Kidney epithelial cell (primary cell): ENCODE results near the gene ALK. TPM values are rescaled to one million over a fixed set of nuclear protein-coding genes. Genes with fewer than 3 reads are reported as not detected.

ENCODE experiments used
- DNase-seq: peaks from one replicate; pipeline ENCODE4 v3.0.0-alpha.2; 2010; ENCODE audit warnings: low read depth
- H3K27me3 ChIP-seq: 2 replicates; pipeline ENCODE4 v1.6.0; 2011; ENCODE audit warnings: low read length; ENCODE audit not compliant: control insufficient read depth, insufficient read depth
- H3K36me3 ChIP-seq: 2 replicates; pipeline ENCODE4 v1.5.1; 2011; ENCODE audit warnings: low read length; ENCODE audit not compliant: control insufficient read depth, insufficient read depth
- H3K4me3 ChIP-seq: 2 replicates; pipeline ENCODE4 v1.5.1; 2011; ENCODE audit warnings: low read depth, mild to moderate bottlenecking, control low read depth, low read length
- total RNA-seq: library from RNA; depleted of rRNA; stranded (reverse); fragments of >200 nt; gene quantifications from 2 replicates; pipeline ENCODE4 v1.2.3, GENCODE V29; 2015
- TF ChIP-seq, protein P1 (sequence below): IDR thresholded peaks from 2 replicates; pipeline ENCODE4 v1.5.1; 2011; ENCODE audit warnings: mild to moderate bottlenecking, moderate library complexity, low read length, control low read depth, inconsistent platforms; ENCODE audit not compliant: insufficient read depth, poor library complexity, severe bottlenecking

The ALK gene
- total RNA-seq, 1 donor from 2014 or later, result not detected

DNA sequence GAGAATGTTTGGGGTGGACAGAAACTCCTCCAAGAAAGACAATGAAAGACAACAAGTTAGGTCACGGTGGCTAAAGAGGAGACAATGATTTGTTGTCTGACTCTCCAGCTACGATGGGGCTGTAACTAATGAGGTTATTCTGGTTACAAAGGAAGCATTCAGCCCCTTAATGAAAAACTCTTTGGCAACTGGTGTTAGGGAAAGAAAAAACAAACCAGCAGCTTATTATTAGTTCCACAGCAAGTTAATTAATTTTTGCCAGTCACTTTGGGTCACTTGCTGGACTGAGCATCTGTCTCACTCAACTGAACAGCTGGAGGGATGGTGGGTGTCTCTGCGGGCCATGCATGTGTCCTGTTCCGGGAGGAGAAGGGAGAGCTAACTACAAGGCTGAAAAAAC is 263.7 kb downstream of the ALK start:
- Histone ChIP-seq H3K36me3 (no peaks in the 10 kb centered on the region), H3K27me3 (no peaks in the 10 kb centered on the region), H3K4me3 (no peak overlapping the region)
- DNase-seq, result no peak
- TF ChIP-seq, protein P1, sequence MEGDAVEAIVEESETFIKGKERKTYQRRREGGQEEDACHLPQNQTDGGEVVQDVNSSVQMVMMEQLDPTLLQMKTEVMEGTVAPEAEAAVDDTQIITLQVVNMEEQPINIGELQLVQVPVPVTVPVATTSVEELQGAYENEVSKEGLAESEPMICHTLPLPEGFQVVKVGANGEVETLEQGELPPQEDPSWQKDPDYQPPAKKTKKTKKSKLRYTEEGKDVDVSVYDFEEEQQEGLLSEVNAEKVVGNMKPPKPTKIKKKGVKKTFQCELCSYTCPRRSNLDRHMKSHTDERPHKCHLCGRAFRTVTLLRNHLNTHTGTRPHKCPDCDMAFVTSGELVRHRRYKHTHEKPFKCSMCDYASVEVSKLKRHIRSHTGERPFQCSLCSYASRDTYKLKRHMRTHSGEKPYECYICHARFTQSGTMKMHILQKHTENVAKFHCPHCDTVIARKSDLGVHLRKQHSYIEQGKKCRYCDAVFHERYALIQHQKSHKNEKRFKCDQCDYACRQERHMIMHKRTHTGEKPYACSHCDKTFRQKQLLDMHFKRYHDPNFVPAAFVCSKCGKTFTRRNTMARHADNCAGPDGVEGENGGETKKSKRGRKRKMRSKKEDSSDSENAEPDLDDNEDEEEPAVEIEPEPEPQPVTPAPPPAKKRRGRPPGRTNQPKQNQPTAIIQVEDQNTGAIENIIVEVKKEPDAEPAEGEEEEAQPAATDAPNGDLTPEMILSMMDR, result no peak

DNA sequence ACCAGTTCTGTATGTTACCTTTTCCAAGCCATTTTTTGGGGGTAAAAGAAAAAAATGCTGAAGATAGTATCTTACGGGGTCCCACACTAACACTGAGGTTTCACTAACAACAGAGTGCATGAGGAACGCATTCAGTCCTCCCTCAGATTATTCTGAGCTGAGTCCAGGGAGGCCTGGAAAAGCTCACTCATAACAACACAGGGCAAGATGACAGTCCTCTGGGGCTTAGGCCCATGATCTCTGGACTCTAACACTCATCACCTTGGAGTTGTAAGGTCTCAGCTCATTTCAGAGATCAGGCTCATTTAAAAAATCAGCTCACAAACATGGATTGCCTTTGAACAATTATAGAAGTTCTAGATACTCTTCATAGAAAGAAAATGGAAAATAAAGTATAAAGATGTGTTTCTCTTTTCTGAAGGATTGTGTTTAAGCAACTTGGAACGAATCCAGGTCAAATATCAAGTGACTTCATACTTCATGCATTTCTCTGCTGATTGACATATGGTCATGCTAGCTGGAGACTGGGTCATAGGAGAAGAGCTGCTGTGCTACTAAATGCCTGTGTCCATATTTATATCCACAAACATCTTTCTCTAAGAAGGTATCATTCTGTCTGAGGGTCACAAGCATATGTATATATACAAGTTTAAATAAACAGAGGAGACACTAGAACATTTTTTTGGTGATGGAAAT is 265.8 kb downstream of the ALK start:
- no peaks in the 10 kb centered on the region for H3K27me3 ChIP-seq
- no peak for DNase-seq
- TF ChIP-seq, protein P1, result no peak
- no peaks in the 10 kb centered on the region for H3K36me3 ChIP-seq
- no peak overlapping the region for H3K4me3 ChIP-seq

DNA sequence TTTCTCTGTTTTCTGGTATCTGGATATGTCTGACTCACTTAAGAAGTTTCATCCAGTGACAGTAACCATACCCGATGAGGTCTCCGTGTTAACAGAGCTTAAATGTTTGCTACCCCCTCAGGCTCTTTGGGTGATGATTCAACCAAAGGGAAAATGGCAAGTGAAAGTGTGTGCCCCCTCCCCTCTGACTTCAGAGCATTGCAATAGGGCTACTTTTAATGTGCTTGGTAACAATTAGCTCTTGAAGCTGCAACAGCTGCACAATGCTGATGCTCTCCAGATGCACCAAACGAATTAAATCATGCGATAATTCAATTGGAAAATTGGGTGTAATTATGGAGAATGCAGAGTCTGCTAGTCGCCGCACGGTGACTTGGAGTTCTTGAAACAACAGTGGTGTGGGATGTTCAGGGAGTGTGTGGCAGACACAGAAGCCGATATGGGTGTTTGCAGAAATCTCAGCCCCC is 270.7 kb downstream of the ALK start:
- TF ChIP-seq, protein P1, result no peak
- Histone ChIP-seq H3K4me3 (no peak overlapping the region), H3K27me3 (no peaks in the 10 kb centered on the region), H3K36me3 (no peaks in the 10 kb centered on the region)
- no peak for DNase-seq

DNA sequence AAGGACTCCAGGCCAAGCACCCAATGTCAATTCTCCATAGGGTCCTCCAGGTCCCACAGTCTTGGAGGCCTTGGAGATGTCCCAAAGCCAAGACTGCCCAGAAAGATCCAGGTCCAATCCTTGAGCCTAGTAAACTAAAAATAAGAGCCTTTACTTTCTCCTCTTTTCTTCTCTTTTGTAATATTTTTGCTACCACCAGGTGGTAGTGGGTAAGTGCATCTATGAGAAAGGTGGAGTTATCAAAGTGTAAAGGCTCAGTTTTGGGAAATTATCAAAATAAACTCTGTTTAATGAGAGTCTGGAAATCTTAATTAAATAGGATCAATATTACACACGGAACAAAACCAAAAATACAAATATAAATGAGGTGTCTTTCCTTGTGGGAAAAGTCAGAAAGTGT is 276.4 kb downstream of the ALK start:
- TF ChIP-seq, protein P1, result peak; percentile 7
- no peak overlapping the region for H3K4me3 ChIP-seq
- no peaks in the 10 kb centered on the region for H3K27me3 ChIP-seq
- no peaks in the 10 kb centered on the region for H3K36me3 ChIP-seq
- DNase-seq, result no peak

DNA sequence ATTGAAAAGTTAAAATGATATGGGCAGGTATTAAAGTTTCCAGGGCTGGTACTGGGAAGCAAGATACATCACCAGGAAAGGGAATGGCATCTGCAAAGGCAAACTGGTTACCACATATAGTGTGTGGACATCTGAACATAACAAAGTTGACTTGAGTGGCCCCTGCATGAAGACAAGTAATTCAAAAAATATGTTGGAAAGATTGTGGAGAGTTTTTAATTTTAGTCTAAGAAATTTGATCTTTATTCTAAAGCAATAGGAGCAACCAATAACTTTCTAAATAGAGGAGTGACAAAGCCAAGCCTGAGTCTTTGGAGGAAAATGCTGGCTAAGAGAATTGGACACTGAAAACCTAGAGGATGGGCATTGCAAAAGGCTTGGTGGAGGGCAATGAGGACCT is 278.2 kb downstream of the ALK start:
- Histone ChIP-seq H3K27me3 (no peaks in the 10 kb centered on the region), H3K36me3 (no peaks in the 10 kb centered on the region), H3K4me3 (no peak overlapping the region)
- DNase-seq, result no peak
- TF ChIP-seq, protein P1, result no peak

DNA sequence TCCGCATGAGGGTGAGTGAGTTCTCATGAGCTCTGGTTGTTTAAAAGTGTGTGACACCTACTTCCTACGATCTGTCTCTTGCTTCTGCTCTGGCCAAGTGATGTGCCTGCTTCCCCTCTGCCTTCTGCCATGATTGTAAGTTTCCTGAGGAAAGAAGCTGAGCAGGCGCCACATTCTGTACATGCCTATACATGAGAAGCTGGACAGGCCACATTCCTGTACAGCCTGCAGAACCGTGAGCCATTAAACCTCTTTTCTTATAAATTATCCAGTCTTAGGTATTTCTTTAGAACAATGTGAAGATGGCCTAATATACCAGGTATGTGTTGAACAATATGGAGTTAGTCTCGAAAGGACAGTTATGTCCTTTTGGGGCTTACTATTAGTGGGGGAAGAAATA is 281.0 kb downstream of the ALK start:
- TF ChIP-seq, protein P1, result no peak
- no peak for DNase-seq
- Histone ChIP-seq H3K27me3 (no peaks in the 10 kb centered on the region), H3K4me3 (no peak overlapping the region), H3K36me3 (no peaks in the 10 kb centered on the region)
